Measurements from ENCODE around the gene NCAM2. TPM values are rescaled to one million over a fixed set of nuclear protein-coding genes. Genes with fewer than 3 reads are reported as not detected.

NCAM2 gene
- total and polyA plus RNA-seq, 8 donors = 0.06 to 11.0 (median 0.58) TPM; not detected in 1

GRCh38 chr21:21064353-21064752 is 66.1 kb downstream of the NCAM2 start:
- H3K27ac ChIP-seq = no peak overlapping the region
- WGBS, 5 donors = 70 to 89% (median 75%) methylated on average over 1 of the region's 1 CpG
- H3K4me3 ChIP-seq = no peak overlapping the region
- no peaks in the 10 kb centered on the region for H3K27me3 ChIP-seq
- TF ChIP-seq POLR2A (IDR thresholded peaks at IDR 0.05) = no peak
- no peak for TF ChIP-seq CTCF (IDR thresholded peaks at IDR 0.05)
- TF ChIP-seq EP300 (IDR thresholded peaks at IDR 0.05) = no peak
- TF ChIP-seq POLR2AphosphoS5 (IDR thresholded peaks at IDR 0.05) = no peak
- no peaks in the 10 kb centered on the region for H3K36me3 ChIP-seq
- DNase-seq = no peak
- no peaks in the 10 kb centered on the region for H3K4me1 ChIP-seq
- H3K9me3 ChIP-seq = no peaks in the 10 kb centered on the region
- intact Hi-C loops (cut with DNase I; ENCODE audit: low total_unique reads) = no loop called here

GRCh38 chr21:21067375-21067774 is 69.2 kb downstream of the NCAM2 start:
- TF ChIP-seq POLR2A (IDR thresholded peaks at IDR 0.05) = no peak
- TF ChIP-seq POLR2AphosphoS5 (IDR thresholded peaks at IDR 0.05) = no peak
- TF ChIP-seq EP300 (IDR thresholded peaks at IDR 0.05) = no peak
- no peak for TF ChIP-seq CTCF (IDR thresholded peaks at IDR 0.05)
- no peak overlapping the region for H3K27ac ChIP-seq
- H3K9me3 ChIP-seq = no peaks in the 10 kb centered on the region
- DNase-seq = no peak
- intact Hi-C loops (cut with DNase I; ENCODE audit: low total_unique reads) = no loop called here
- H3K27me3 ChIP-seq = no peaks in the 10 kb centered on the region
- no peaks in the 10 kb centered on the region for H3K4me1 ChIP-seq
- no peak overlapping the region for H3K4me3 ChIP-seq
- H3K36me3 ChIP-seq = no peaks in the 10 kb centered on the region

- WGBS, 5 donors = 67 to 84% (median 70%) methylated on average over 3 of the region's 3 CpGs
- no peaks in the 10 kb centered on the region for H3K36me3 ChIP-seq
- H3K9me3 ChIP-seq = no peaks in the 10 kb centered on the region
- TF ChIP-seq EP300 (IDR thresholded peaks at IDR 0.05) = no peak
- no peak for TF ChIP-seq POLR2A (IDR thresholded peaks at IDR 0.05)
- TF ChIP-seq CTCF (IDR thresholded peaks at IDR 0.05) = no peak
- no peak for TF ChIP-seq POLR2AphosphoS5 (IDR thresholded peaks at IDR 0.05)
- H3K27ac ChIP-seq = no peak overlapping the region
- intact Hi-C loops (cut with DNase I; ENCODE audit: low total_unique reads) = no loop called here
- no peaks in the 10 kb centered on the region for H3K4me1 ChIP-seq
- DNase-seq = no peak
- H3K27me3 ChIP-seq = no peaks in the 10 kb centered on the region
- no peak overlapping the region for H3K4me3 ChIP-seq
These were observed 76.1 kb downstream of the NCAM2 start for GRCh38 chr21:21074305-21074704.

GRCh38 chr21:21076051-21076450 is 77.8 kb downstream of the NCAM2 start:
- DNase-seq = no peak
- no peaks in the 10 kb centered on the region for H3K27me3 ChIP-seq
- no peaks in the 10 kb centered on the region for H3K4me1 ChIP-seq
- 78 to 87% (median 84%) methylated on average over 2 of the region's 2 CpGs for WGBS, 5 donors
- intact Hi-C loops (cut with DNase I; ENCODE audit: low total_unique reads) = no loop called here
- H3K36me3 ChIP-seq = no peaks in the 10 kb centered on the region
- no peak overlapping the region for H3K27ac ChIP-seq
- TF ChIP-seq POLR2AphosphoS5 (IDR thresholded peaks at IDR 0.05) (no peak), CTCF (IDR thresholded peaks at IDR 0.05) (no peak), POLR2A (IDR thresholded peaks at IDR 0.05) (no peak), EP300 (IDR thresholded peaks at IDR 0.05) (no peak)
- no peaks in the 10 kb centered on the region for H3K9me3 ChIP-seq
- H3K4me3 ChIP-seq = no peak overlapping the region
